HepG2 (cell line): Measurements from ENCODE around the gene C2orf76.

Experiments used
- ATF1 ChIP-seq: IDR thresholded peaks from 2 replicates; pipeline ENCODE4 v1.6.1; 2016; ENCODE audit warnings: mild to moderate bottlenecking, control low read depth
- CTCF ChIP-seq: sonication (generic); formaldehyde crosslinking; IDR thresholded peaks from 2 replicates; pipeline ENCODE4 v1.5.0; 2020; ENCODE audit warnings: mild to moderate bottlenecking, missing genetic modification reagents, moderate library complexity
- KDM6A ChIP-seq: IDR thresholded peaks from 2 replicates; pipeline ENCODE4 v1.6.1; 2016; ENCODE audit warnings: low read depth
- MLLT10 ChIP-seq: sonication (generic); formaldehyde crosslinking; IDR thresholded peaks from 2 replicates; pipeline ENCODE4 v1.4.0; 2020; ENCODE audit warnings: missing genetic modification reagents
- POLR2A ChIP-seq, 2 experiments: IDR thresholded peaks; 2 replicates each; pipeline ENCODE4 v1.6.1; 2011; ENCODE audit warnings: low read depth in 2 of 2, low read length in 2 of 2, mild to moderate bottlenecking in 1 of 2, moderate library complexity in 1 of 2; ENCODE audit not compliant: insufficient read depth in 1 of 2
- TSC22D2 ChIP-seq: sonication (generic); formaldehyde crosslinking; IDR thresholded peaks from 2 replicates; pipeline ENCODE4 v1.5.1; 2020; ENCODE audit warnings: missing genetic modification reagents, mild to moderate bottlenecking, borderline replicate concordance
- U2AF1 ChIP-seq: fragments of 200-400 bp; formaldehyde crosslinking; optimal IDR thresholded peaks from 2 replicates; pipeline ENCODE3; 2017; ENCODE audit warnings: mild to moderate bottlenecking, low read depth, low read length
- ZBTB26 ChIP-seq: IDR thresholded peaks from 2 replicates; pipeline ENCODE4 v1.6.1; 2016; ENCODE audit warnings: missing compliant biosample characterization, missing genetic modification reagents, borderline replicate concordance
- ZC3H13 ChIP-seq: sonication (generic); formaldehyde crosslinking; IDR thresholded peaks from 2 replicates; pipeline ENCODE4 v1.8.1; 2023; ENCODE audit warnings: mild to moderate bottlenecking, missing genetic modification reagents, moderate library complexity
- ZEB1 ChIP-seq: IDR thresholded peaks from 2 replicates; pipeline ENCODE4 v1.6.1; 2012; ENCODE audit warnings: mild to moderate bottlenecking, low read depth, inconsistent platforms; ENCODE audit not compliant: insufficient replicate concordance
- ZNF205 ChIP-seq: IDR thresholded peaks from 2 replicates; pipeline ENCODE4 v1.6.1; 2018; ENCODE audit warnings: missing biosample characterization, missing genetic modification reagents
- ZNF274 ChIP-seq: sonication (generic); formaldehyde crosslinking; IDR thresholded peaks from 2 replicates; pipeline ENCODE4 v1.5.1; 2020; ENCODE audit warnings: mild to moderate bottlenecking, missing genetic modification reagents

DNA sequence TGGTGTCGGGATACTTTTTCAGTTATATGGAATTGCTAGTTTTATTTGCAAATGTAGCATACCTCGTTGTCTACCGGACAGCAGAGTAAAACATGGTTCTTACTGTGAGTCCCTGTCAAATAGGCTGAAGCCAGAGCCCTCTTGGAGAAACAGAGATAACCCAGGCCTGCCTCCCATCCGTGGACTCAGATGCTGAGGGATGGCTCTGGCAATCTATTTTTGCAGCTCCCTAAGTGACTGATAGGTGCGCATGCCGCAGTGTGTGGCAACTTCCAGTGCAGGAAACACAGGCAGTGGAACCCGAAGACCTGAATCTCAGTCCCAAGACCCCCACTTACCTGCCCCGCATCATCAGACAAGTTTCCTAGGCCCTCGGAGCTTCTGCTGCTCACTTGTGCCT, 109.4 kb downstream of the C2orf76 start:
- TF ChIP-seq ZEB1 = no peak
- no peak for TF ChIP-seq ZNF274 (CRISPR knock-in tag)
- no peak for TF ChIP-seq CTCF (CRISPR knock-in tag)
- TF ChIP-seq ATF1 (CRISPR knock-in tag) = no peak
- TF ChIP-seq POLR2A (IDR thresholded peaks at IDR 0.05; ENCODE audit: insufficient read depth in 1 of 2, low read depth in 2 of 2, low read length in 2 of 2) = no peak
- no peak for TF ChIP-seq KDM6A (CRISPR knock-in tag)
- no peak for TF ChIP-seq TSC22D2 (CRISPR knock-in tag)
- no peak for TF ChIP-seq U2AF1
- no peak for TF ChIP-seq ZBTB26 (CRISPR knock-in tag)
- TF ChIP-seq MLLT10 (CRISPR knock-in tag) = no peak
- TF ChIP-seq ZNF205 = no peak
- no peak for TF ChIP-seq ZC3H13 (CRISPR knock-in tag)
